HG03439 (cell line): ENCODE results near the gene CLIP1.
"Not testable (repeated sequence)": the region's sequence is repeated elsewhere in the genome, so short reads cannot be mapped to it uniquely, and the experiment has no call there.

Experiments used
- ATAC-seq: cut with Tn5 transposase; IDR thresholded peaks from one replicate; pipeline ENCODE4 v1.9.1; 2021; ENCODE audit warnings: mild to moderate bottlenecking, moderate library complexity; ENCODE audit not compliant: unreplicated experiment

Gene CLIP1

GRCh38 chr12:122399592-122400373 is 22.7 kb downstream of the CLIP1 start:
- ATAC-seq = peak; percentile 43

DNA sequence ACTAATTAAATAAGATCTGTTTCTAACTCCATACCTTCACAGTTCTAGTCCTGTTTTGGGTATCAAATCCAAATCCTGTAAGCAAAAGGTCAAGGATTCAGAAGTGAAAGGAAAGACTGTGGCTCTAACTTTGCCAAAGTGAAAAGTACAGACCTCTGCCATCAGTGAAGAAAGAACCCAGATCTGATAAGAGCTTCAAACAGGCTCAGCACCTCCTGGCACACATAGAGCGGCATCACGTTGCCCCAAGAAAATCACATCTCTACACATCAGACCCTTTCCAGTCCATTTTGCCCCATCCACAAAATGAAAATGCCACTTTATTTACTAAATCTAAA is 23.2 kb downstream of the CLIP1 start:
- ATAC-seq = no peak

- not testable (repeated sequence) for ATAC-seq
Measured at GRCh38 chr12:122397981-122398380, 24.5 kb downstream of the CLIP1 start.

DNA sequence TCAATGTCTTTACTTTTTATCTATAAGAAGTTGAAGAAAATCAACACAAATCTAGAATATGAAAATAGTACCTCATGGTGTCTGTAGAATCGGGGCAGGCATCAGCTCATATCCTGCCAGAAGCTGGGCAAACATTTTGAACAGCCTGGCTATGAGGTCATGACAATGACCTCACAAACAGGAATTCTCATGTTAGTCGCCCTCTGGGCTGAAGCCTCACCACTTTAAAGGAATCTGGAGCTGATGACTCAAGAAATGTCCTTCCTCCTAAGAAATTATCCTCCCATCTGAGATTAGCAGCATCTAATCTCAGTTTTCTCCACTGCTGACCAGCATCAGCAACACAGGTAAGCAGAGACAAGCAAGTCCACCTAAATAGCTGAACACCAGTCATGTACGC is 27.1 kb downstream of the CLIP1 start:
- ATAC-seq = no peak

- ATAC-seq = no peak
Measured at GRCh38 chr12:122394626-122395194, 27.8 kb downstream of the CLIP1 start.

- ATAC-seq = no peak
Measured at GRCh38 chr12:122393817-122394216, 28.7 kb downstream of the CLIP1 start.

DNA sequence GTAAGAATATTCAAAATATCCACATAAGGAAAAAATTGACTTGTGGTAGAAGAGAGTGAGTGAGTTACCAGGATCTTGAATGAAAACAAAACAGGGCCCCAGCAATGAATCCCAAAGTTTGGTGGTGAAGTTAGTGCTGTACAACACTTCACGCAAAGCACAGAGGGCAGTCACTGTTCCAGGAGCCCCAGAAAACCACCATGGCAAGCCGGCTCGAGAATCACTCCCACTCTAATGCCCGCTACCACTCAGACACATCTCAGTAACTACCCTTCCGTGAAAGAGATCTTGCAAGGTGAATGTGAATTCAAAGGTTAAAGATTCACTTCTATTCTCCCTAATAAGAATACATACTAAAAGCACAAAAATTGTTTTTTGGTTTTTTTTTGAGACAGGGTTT is 30.1 kb downstream of the CLIP1 start:
- ATAC-seq = no peak

DNA sequence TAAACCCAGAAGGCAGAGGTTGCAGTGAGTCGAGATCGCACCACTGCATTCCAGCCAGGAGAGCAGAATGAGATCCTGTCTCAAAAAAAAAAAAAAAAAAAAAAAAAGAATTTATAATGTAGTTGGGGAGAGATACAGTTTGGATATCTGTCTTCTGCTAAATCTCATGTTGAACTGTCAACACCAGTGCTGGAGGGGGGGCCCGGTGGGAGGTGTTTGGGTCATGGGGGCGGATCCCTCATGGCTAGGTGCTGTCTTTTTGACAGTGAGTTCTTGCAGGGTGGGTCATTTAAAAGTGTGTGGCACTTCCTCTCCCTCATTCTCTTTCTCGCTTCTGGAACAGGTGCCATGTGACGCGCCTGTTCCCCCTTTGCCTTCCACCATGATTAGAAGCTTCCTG is 32.8 kb downstream of the CLIP1 start:
- no peak for ATAC-seq

GRCh38 chr12:122387887-122388286 is 34.6 kb downstream of the CLIP1 start:
- ATAC-seq = no peak

DNA sequence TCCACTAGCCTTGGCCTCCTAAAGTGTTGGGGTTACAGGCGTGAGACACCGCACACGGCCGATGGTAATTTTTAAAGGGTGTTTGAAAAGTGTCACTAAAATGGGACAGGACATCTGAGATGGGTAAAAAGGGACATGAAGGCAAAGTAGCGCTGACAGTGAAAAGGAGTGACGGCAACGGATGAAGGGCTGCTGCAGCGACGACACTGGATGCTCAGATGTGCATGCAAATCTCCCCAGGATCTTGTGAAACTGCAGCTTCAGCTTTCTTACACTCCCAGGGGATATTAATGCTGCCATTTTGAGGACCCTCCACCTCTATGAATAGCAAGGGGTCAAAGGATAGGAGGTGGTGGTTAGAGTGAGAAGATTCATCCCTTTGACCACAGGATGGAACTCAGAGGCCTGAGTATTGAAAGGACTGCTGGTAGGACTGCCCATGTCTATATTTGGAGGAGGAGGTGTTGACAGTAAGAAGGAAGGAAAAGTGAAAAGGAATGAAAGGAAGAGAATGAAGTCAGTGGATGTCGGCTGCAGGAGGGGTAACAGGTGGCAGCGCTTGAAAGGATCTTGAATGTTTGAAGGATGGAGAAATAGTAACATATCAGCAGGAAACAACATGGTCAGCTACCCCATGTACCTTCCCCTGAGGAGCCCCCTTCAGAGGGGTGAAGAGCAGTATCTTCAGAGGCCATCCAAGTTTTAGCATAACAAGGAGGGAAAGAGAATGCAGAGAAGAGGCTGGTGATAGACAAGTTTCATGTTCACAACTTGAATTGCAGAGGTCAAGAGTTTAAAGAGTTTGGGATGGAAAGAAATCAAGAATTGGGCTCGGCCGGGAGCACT is 37.1 kb downstream of the CLIP1 start:
- no peak for ATAC-seq

DNA sequence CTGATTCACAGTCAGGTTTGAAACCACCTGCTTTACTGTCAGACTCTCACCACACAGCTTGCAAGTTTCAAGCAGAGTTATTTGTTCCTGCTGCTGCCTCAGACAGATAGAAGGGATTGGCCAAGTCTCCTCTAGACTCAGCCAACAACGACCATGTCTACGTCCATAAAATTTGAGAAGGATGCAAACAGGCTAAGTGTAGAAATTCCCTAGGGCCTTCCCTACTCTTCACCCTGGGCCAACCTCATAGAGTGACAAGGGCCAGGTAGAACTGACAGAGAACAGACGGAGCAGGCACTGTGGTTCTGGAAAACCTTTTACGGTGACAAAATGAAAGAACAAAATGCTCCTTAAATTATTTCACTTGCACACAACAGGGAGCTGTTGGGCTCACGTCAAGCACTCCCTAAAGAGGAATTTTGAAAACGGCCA is 39.5 kb downstream of the CLIP1 start:
- ATAC-seq = no peak

GRCh38 chr12:122381021-122381420 is 41.4 kb downstream of the CLIP1 start:
- ATAC-seq = no peak

DNA sequence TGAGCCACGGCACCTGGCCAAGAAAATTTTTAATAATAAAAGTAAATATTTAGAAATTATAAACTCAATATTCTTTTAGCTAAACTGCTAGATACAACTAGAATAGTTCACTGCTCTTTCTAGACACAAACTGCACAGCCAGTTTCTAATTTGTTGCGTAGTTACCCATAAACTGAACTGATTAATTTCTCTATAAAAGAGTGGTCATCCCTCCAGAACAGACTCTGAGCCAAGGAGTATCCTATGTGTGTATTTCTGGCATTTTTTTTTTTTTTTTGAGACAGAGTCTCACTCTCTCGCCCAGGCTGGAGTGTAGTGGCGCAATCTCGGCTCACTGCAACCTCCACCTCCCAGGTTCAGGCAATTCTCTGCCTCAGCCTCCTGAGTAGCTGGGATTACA is 45.7 kb downstream of the CLIP1 start:
- ATAC-seq = not testable (repeated sequence)

- no peak for ATAC-seq
Measured at GRCh38 chr12:122374707-122375106, 47.8 kb downstream of the CLIP1 start.

DNA sequence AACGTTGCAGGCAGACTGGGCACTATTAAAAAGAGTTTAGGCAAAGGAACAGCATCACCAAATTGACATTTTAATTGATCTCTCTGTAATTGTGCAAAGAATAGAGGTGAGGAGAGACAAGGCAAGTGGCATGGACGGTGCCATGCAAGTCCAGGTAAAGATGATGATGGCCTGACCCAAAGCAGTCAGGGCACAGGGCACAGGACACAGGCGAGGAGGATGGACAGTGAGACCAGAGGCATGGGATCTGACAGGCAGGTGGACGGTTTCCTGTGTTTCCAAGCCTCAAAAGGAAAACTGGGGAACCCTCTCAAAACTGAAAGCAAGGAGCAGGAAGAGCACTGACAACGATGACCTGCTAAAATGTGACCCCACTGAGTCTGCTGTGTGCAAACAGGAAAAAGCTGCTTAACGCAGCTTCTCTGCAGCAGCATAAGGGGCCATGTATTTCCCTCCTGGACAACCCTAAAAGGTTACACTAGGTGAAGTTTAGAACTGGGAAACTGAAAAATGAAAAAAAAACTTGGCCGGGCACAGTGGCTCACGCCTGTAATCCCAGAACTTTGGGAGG is 50.9 kb downstream of the CLIP1 start:
- ATAC-seq = no peak

- no peak for ATAC-seq
Measured at GRCh38 chr12:122368361-122369073, 54.0 kb downstream of the CLIP1 start.

GRCh38 chr12:122367632-122368031 is 54.8 kb downstream of the CLIP1 start:
- not testable (repeated sequence) for ATAC-seq

DNA sequence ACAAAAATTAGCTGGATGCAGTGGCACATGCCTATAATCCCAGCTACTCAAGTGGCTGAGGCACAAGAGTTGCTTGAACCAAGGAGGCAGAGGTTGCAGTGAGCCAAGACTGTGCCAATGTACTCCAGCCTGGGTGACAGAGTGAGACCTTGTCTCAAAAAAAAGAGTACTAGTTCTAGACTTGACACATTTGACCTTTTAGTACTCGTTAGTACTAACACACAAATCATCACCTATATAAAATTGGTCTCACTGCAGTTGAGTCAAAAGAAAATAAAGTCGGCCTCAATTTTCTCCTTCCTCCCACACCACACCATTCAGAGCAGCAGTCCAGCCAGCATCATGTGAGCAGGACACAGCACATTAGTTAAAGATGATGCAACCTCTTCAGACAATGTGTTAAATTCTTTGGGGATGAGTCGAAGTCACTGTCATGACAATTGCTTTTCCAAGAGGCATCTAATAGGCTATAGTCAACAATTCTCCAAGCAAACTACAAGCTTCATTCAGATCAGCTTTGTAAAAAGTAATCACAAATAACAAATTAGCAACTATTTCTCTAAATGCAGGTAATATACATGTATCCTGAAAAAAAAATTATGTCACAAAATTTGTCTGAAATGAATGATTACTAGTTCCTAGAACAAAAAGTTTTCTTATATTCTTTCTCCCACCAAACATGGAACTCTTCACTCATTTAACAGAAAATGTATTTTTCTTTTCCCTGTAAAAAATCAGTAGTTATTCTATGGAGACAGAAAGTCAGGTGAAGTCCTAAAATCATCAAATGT is 55.6 kb downstream of the CLIP1 start:
- ATAC-seq = no peak

DNA sequence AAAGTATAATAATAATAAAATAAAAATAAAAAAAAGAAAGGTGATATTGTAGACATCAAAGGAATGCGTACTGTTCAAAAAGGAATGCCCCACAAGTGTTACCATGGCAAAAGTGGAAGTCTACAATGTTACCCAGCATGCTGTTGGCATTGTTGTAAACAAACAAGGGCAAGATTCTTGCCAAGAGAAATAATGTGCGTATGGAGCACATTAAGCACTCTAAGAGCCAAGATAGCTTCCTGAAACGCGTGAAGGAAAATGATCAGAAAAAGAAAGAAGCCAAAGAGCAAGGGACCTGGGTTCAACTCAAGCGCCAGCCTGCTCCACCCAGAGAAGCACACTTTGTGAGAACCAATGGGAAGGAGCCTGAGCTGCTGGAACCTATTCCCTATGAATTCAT is 57.2 kb downstream of the CLIP1 start:
- not testable (repeated sequence) for ATAC-seq

DNA sequence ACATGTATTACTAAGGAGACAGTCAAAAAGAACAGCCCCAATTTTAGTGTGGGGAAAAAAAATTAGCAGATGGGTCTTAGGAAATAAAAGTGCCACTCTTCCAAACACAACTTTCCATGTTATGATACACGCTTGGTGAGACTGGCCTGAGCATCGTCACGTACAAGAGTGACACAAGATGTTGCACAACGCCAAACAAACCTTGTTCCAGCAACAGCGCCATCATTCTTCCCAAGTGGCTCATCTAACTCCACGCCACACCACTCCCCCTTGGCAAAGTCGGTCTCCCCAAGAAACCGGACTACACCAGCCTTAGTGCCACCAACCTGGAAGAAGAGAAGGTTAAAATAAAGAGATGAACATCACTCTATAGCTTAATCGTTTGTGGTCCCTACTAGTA is 58.7 kb downstream of the CLIP1 start:
- ATAC-seq = no peak
